ENCODE data around the gene ENTHD1.
A peak's percentile ranks its signal among the peaks of the same experiment; 100 is the strongest.

ENTHD1 gene

DNA sequence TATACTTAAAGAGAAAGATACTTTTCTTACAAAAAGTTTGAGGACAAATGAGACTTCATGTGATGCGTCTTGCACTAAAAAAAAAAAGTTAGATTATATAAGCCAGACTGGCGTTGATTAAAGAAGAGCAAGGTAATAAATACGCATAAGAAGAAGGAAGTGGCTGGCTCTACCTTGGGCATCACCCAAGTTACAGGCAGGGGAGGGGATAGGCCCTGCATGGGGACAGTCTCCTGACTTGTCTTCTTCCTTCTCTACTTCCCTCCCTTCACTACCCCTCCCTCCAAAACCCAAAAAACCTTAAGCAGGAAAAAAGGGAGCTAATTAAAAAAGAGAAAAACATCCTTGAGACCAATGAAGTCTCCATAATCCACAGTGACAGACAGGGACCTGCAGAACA, 44.3 kb upstream of the ENTHD1 start:
- TF ChIP-seq ZBTB26 (tag by site-specific recombination; optimal IDR thresholded peaks at IDR 0.05) (no peak), SETDB1 (IDR thresholded peaks at IDR 0.05; ENCODE audit: insufficient read length, low read length) (no peak), ZFHX2 (tag by site-specific recombination; conservative IDR thresholded peaks at IDR 0.05) (no peak), ZNF341 (tag by site-specific recombination; IDR thresholded peaks at IDR 0.05; ENCODE audit: low read depth) (no peak), REPIN1 (tag by site-specific recombination; IDR thresholded peaks at IDR 0.05; ENCODE audit: low read depth) (no peak), ZBTB11 (tag by site-specific recombination; conservative IDR thresholded peaks at IDR 0.05; ENCODE audit: low read depth) (no peak), ZNF596 (tag by site-specific recombination; IDR thresholded peaks at IDR 0.05) (no peak)
- TF ChIP-seq, protein P1, sequence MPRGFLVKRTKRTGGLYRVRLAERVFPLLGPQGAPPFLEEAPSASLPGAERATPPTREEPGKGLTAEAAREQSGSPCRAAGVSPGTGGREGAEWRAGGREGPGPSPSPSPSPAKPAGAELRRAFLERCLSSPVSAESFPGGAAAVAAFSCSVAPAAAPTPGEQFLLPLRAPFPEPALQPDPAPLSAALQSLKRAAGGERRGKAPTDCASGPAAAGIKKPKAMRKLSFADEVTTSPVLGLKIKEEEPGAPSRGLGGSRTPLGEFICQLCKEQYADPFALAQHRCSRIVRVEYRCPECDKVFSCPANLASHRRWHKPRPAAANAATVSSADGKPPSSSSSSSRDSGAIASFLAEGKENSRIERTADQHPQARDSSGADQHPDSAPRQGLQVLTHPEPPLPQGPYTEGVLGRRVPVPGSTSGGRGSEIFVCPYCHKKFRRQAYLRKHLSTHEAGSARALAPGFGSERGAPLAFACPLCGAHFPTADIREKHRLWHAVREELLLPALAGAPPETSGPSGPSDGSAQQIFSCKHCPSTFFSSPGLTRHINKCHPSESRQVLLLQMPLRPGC (tag by site-specific recombination; IDR thresholded peaks at IDR 0.05) = no peak
- Histone ChIP-seq H3K4me3 (ENCODE audit: low read depth, low read length) (no peak overlapping the region), H3K27ac (ENCODE audit: extremely low read depth, low read depth, low read length) (no peak overlapping the region), H3K4me1 (ENCODE audit: control insufficient read depth, insufficient read depth, low read length) (0 out of 2 replicates have a peak, but pooled peaks cover 3% of the 10 kb centered on the region), H3K36me3 (ENCODE audit: control insufficient read depth in 2 of 2, insufficient read depth in 1 of 2, low read length in 2 of 2) (no peaks in the 10 kb centered on the region), H3K9me3 (ENCODE audit: control insufficient read depth, insufficient read depth, low read depth, low read length) (no peaks in the 10 kb centered on the region)
- ChIA-PET CTCF (interaction anchor here (1.0 kb wide), 1 partner anchor 87 kb away, joined by 5 read pairs; no protein-coding TSS in a partner anchor), POLR2A (no interaction called here)

GRCh38 chr22:39936523-39937145, 43.1 kb upstream of the ENTHD1 start:
- no peak overlapping the region for H3K4me3 ChIP-seq (ENCODE audit: low read depth, low read length)
- CTCF ChIA-PET = interaction anchor here (1.0 kb wide), 1 partner anchor 88 kb away, joined by 4 read pairs; no protein-coding TSS in a partner anchor
- POLR2A ChIA-PET = no interaction called here
- no peak overlapping the region for H3K27ac ChIP-seq (ENCODE audit: extremely low read depth, low read depth, low read length)
- no peaks in the 10 kb centered on the region for H3K9me3 ChIP-seq (ENCODE audit: control insufficient read depth, insufficient read depth, low read depth, low read length)
- 0 out of 2 replicates have a peak, but pooled peaks cover 2% of the 10 kb centered on the region for H3K4me1 ChIP-seq (ENCODE audit: control insufficient read depth, insufficient read depth, low read length)
- no peaks in the 10 kb centered on the region for H3K36me3 ChIP-seq (ENCODE audit: control insufficient read depth in 2 of 2, insufficient read depth in 1 of 2, low read length in 2 of 2)
- TF ChIP-seq SP7 (tag by site-specific recombination; IDR thresholded peaks at IDR 0.05) (no peak), PRDM1 (tag by site-specific recombination; IDR thresholded peaks at IDR 0.05) (peak; percentile 89)

DNA sequence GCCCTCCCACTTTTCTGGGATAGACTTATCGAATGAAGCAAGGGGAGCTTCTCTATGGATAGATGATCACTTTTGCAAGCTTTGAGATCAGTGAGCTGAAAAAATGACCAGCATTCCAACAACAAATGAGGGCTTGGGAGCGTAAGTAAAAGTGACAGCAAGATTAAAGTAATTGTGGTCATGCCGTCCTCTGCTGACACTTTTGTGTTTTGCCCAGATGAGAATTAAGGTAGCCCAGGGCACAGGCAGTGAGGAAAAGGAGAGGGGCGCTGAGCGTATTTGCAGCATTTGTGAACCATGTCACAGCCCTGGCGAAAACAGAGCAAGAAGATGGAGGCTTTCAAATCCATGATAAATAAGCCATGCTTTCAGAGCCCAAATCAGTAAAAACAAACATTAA, 42.1 kb upstream of the ENTHD1 start:
- Histone ChIP-seq H3K9me3 (ENCODE audit: control insufficient read depth, insufficient read depth, low read depth, low read length) (no peaks in the 10 kb centered on the region), H3K4me3 (ENCODE audit: low read depth, low read length) (no peak overlapping the region), H3K27ac (ENCODE audit: extremely low read depth, low read depth, low read length) (no peak overlapping the region), H3K36me3 (ENCODE audit: control insufficient read depth in 2 of 2, insufficient read depth in 1 of 2, low read length in 2 of 2) (no peaks in the 10 kb centered on the region), H3K4me1 (ENCODE audit: control insufficient read depth, insufficient read depth, low read length) (no peaks in the 10 kb centered on the region)
- TF ChIP-seq ZNF292 (tag by site-specific recombination; IDR thresholded peaks at IDR 0.05; ENCODE audit: borderline replicate concordance, low read depth) (no peak), ZFP37 (tag by site-specific recombination; IDR thresholded peaks at IDR 0.05) (no peak), ZNF530 (tag by site-specific recombination; IDR thresholded peaks at IDR 0.05; ENCODE audit: low read depth) (no peak)
- ChIA-PET POLR2A (no interaction called here), CTCF (interaction anchor here (0.6 to 1.3 kb wide), 3 partner anchors 10 to 315 kb away, joined by 3 to 4 read pairs (median 3); no protein-coding TSS in a partner anchor)
